Panc1 (cell line): ENCODE results near the gene ZNF784.

Source experiments
- POLR2AphosphoS5 ChIP-seq: IDR thresholded peaks from 2 replicates; pipeline ENCODE4 v1.6.1; 2012; ENCODE audit warnings: mild to moderate bottlenecking, low read depth, low read length, moderate library complexity
- SIN3A ChIP-seq: IDR thresholded peaks from 2 replicates; pipeline ENCODE4 v1.6.1; 2012; ENCODE audit warnings: low read depth, mild to moderate bottlenecking, low read length, moderate library complexity, borderline replicate concordance; ENCODE audit not compliant: insufficient read depth
- TCF7L2 ChIP-seq: IDR thresholded peaks from 2 replicates; pipeline ENCODE4 v1.6.1; 2011; ENCODE audit warnings: mild to moderate bottlenecking, low read depth, low read length, inconsistent platforms
- TF ChIP-seq, protein P1 (sequence below): fragments of 450-650 bp; IDR thresholded peaks from 2 replicates; pipeline ENCODE4 v1.5.1; 2017; ENCODE audit warnings: mild to moderate bottlenecking
- TF ChIP-seq, protein P2 (sequence below), 2 experiments: IDR thresholded peaks; 2 replicates each; pipeline ENCODE4 v1.6.1; 2011 to 2012; ENCODE audit warnings: low read depth in 2 of 2, control low read depth in 1 of 2, low read length in 1 of 2, mild to moderate bottlenecking in 1 of 2, moderate library complexity in 1 of 2; ENCODE audit not compliant: insufficient read depth in 1 of 2

DNA sequence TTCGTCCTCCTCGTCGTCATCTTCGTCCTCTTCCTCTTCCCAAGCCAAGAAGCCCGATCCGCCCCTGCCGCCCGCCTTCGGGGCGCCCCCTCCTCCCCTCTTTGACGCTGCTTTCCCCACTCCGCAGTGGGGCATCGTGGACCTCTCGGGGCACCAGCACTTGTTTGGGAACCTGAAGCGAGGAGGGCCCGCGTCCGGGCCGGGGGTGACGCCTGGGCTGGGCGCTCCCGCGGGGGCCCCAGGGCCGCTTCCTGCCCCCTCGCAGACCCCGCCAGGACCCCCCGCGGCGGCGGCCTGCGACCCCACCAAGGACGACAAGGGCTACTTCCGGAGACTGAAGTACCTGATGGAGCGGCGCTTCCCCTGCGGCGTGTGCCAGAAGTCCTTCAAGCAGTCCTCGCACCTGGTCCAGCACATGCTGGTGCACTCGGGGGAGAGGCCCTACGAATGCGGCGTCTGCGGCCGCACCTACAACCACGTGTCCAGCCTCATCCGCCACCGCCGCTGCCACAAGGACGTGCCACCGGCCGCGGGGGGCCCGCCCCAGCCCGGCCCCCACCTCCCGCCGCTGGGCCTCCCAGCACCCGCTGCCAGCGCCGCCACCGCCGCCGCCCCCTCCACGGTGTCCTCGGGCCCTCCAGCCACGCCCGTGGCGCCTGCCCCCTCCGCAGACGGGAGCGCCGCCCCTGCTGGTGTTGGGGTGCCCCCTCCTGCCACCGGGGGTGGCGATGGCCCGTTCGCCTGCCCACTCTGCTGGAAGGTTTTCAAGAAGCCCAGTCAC, 10.2 kb downstream of the ZNF784 start:
- TF ChIP-seq, protein P1, sequence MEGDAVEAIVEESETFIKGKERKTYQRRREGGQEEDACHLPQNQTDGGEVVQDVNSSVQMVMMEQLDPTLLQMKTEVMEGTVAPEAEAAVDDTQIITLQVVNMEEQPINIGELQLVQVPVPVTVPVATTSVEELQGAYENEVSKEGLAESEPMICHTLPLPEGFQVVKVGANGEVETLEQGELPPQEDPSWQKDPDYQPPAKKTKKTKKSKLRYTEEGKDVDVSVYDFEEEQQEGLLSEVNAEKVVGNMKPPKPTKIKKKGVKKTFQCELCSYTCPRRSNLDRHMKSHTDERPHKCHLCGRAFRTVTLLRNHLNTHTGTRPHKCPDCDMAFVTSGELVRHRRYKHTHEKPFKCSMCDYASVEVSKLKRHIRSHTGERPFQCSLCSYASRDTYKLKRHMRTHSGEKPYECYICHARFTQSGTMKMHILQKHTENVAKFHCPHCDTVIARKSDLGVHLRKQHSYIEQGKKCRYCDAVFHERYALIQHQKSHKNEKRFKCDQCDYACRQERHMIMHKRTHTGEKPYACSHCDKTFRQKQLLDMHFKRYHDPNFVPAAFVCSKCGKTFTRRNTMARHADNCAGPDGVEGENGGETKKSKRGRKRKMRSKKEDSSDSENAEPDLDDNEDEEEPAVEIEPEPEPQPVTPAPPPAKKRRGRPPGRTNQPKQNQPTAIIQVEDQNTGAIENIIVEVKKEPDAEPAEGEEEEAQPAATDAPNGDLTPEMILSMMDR, result no peak
- TF ChIP-seq POLR2AphosphoS5, result no peak
- no peak for TF ChIP-seq SIN3A
- TF ChIP-seq, protein P2, sequence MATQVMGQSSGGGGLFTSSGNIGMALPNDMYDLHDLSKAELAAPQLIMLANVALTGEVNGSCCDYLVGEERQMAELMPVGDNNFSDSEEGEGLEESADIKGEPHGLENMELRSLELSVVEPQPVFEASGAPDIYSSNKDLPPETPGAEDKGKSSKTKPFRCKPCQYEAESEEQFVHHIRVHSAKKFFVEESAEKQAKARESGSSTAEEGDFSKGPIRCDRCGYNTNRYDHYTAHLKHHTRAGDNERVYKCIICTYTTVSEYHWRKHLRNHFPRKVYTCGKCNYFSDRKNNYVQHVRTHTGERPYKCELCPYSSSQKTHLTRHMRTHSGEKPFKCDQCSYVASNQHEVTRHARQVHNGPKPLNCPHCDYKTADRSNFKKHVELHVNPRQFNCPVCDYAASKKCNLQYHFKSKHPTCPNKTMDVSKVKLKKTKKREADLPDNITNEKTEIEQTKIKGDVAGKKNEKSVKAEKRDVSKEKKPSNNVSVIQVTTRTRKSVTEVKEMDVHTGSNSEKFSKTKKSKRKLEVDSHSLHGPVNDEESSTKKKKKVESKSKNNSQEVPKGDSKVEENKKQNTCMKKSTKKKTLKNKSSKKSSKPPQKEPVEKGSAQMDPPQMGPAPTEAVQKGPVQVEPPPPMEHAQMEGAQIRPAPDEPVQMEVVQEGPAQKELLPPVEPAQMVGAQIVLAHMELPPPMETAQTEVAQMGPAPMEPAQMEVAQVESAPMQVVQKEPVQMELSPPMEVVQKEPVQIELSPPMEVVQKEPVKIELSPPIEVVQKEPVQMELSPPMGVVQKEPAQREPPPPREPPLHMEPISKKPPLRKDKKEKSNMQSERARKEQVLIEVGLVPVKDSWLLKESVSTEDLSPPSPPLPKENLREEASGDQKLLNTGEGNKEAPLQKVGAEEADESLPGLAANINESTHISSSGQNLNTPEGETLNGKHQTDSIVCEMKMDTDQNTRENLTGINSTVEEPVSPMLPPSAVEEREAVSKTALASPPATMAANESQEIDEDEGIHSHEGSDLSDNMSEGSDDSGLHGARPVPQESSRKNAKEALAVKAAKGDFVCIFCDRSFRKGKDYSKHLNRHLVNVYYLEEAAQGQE (IDR thresholded peaks at IDR 0.05; ENCODE audit: insufficient read depth in 1 of 2, low read depth in 2 of 2, low read length in 1 of 2), result no peak
- no peak for TF ChIP-seq TCF7L2
